ENCODE data around the gene FOXN3.

DNA sequence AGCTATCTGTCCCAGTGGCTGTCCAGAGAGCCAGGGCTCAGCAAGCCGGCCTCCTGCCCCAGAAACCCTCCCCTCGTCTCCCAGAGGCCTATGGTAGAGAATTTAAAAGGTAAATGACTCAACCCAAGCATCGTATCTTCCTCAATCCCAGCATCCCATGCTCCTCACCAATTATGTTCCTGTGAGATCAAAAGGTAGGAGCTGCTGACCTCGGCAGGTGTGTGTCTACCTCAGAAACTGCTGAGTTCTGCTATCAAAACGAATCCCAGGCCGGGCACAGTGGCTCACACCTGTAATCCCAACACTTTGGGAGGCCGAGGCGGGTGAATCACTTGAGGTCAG lies 49.3 kb downstream of the FOXN3 start:
- TF ChIP-seq, protein P1, sequence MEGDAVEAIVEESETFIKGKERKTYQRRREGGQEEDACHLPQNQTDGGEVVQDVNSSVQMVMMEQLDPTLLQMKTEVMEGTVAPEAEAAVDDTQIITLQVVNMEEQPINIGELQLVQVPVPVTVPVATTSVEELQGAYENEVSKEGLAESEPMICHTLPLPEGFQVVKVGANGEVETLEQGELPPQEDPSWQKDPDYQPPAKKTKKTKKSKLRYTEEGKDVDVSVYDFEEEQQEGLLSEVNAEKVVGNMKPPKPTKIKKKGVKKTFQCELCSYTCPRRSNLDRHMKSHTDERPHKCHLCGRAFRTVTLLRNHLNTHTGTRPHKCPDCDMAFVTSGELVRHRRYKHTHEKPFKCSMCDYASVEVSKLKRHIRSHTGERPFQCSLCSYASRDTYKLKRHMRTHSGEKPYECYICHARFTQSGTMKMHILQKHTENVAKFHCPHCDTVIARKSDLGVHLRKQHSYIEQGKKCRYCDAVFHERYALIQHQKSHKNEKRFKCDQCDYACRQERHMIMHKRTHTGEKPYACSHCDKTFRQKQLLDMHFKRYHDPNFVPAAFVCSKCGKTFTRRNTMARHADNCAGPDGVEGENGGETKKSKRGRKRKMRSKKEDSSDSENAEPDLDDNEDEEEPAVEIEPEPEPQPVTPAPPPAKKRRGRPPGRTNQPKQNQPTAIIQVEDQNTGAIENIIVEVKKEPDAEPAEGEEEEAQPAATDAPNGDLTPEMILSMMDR (IDR thresholded peaks at IDR 0.05): no peak
- no peak for TF ChIP-seq ZFX (IDR thresholded peaks at IDR 0.05; ENCODE audit: borderline replicate concordance)

All from 22Rv1 (cell line).